ENCODE results near the gene PLA2G15.

DNA sequence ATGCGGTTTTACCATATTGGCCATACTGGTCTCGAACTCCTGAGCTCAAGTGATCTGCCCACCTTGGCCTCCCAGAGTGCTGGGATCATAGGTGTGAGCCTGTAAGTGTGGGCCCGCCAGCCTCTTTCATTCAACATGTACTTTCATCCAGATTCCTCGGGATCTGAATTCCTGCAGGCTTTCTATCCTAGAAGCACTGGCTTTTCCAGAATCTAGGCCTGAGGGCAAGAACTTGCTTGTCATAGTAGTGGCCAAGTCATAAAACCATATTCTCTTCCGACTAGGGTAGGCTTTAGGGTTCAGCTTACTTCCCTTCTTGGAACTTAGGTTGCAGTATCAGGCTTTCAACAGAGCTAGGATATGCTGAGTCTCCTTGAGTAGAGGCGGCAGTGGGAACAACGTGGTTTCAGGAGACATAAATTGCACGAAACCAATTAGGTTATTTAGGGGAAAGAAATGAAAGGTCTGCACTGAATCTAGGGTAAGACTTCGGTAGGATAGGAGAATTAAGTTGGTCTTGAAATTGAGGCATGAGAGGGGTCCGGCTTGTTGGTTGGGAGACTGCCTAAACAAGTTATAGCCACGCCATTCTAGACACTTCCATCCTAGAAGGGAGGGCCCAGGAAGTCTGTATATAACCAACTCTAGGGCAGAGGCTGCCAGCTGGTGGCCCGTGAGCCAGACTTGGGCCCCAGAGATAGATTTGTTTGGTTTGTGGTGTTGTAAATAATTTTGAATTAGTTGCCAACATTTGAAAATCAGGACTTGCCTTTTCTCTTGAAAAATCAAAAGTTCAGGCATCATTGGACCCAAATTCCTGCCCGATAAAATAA lies 34.8 kb downstream of the PLA2G15 start:
- TF ChIP-seq, protein P1, sequence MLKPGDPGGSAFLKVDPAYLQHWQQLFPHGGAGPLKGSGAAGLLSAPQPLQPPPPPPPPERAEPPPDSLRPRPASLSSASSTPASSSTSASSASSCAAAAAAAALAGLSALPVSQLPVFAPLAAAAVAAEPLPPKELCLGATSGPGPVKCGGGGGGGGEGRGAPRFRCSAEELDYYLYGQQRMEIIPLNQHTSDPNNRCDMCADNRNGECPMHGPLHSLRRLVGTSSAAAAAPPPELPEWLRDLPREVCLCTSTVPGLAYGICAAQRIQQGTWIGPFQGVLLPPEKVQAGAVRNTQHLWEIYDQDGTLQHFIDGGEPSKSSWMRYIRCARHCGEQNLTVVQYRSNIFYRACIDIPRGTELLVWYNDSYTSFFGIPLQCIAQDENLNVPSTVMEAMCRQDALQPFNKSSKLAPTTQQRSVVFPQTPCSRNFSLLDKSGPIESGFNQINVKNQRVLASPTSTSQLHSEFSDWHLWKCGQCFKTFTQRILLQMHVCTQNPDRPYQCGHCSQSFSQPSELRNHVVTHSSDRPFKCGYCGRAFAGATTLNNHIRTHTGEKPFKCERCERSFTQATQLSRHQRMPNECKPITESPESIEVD (tag by site-specific recombination; IDR thresholded peaks at IDR 0.05) = no peak
- TF ChIP-seq ZBTB7A (tag by site-specific recombination; IDR thresholded peaks at IDR 0.05; ENCODE audit: low read depth) (no peak), ZNF274 (IDR thresholded peaks at IDR 0.05; ENCODE audit: low read length) (no peak), ZNF274 (tag by site-specific recombination; IDR thresholded peaks at IDR 0.05; ENCODE audit: borderline replicate concordance) (no peak), ZNF157 (tag by site-specific recombination; IDR thresholded peaks at IDR 0.05) (no peak), CTCF (tag by site-specific recombination; IDR thresholded peaks at IDR 0.05) (no peak), ZNF341 (tag by site-specific recombination; IDR thresholded peaks at IDR 0.05; ENCODE audit: low read depth) (no peak), ZNF670 (tag by site-specific recombination; IDR thresholded peaks at IDR 0.05; ENCODE audit: low read depth) (no peak), KLF10 (tag by site-specific recombination; IDR thresholded peaks at IDR 0.05) (no peak), ZNF580 (tag by site-specific recombination; IDR thresholded peaks at IDR 0.05) (no peak), ZNF121 (tag by site-specific recombination; IDR thresholded peaks at IDR 0.05) (no peak), ZNF19 (tag by site-specific recombination; IDR thresholded peaks at IDR 0.05; ENCODE audit: low read depth) (no peak), ZNF76 (tag by site-specific recombination; IDR thresholded peaks at IDR 0.05; ENCODE audit: borderline replicate concordance, low read depth) (no peak), KLF16 (tag by site-specific recombination; IDR thresholded peaks at IDR 0.05) (no peak)

Data from HEK293 (cell line).